IMR-90 (cell line): ENCODE measurements around the gene DOCK7. TPM values are rescaled to one million over a fixed set of nuclear protein-coding genes. Genes with fewer than 3 reads are reported as not detected.

Source experiments
- ATAC-seq: fragments of 200-7000 bp; cut with Tn5 transposase; 2 replicates; pipeline ENCODE4 v1.9.1; 2020; ENCODE audit warnings: low read depth, mild to moderate bottlenecking, moderate library complexity
- BruUV-seq: library from RNA; stranded (reverse); fragments of 400-500 nt; replicated peaks from 2 replicates; lab custom pipeline; 2021; lab: Mats Ljungman, UMichigan
- CTCF ChIA-PET: fragments of 300-600 bp; formaldehyde crosslinking; extraction: SDS; loops from one replicate; lab custom pipeline; 2021; ENCODE audit warnings: antibody characterized with exemption; lab: Yijun Ruan, JAX
- POLR2A ChIA-PET: fragments of 300-600 bp; sonication (Branson Sonifier 250); formaldehyde crosslinking; loops from one replicate; lab custom pipeline; 2022; ENCODE audit warnings: antibody characterized with exemption; ENCODE audit not compliant: unreplicated experiment; lab: Charles Lee
- DNase-seq: peaks from one replicate; pipeline ENCODE4 v3.0.0; 2013
- H2AFZ ChIP-seq: replicated peaks from 2 replicates; pipeline ENCODE3; 2013; ENCODE audit warnings: low read length, mild to moderate bottlenecking; ENCODE audit not compliant: poor library complexity
- H2AK5ac ChIP-seq: 2 replicates; pipeline ENCODE4 v1.6.1; 2013; ENCODE audit warnings: low read depth, low read length, inconsistent platforms
- H2AK9ac ChIP-seq: replicated peaks from 2 replicates; pipeline ENCODE3; 2013; ENCODE audit warnings: mild to moderate bottlenecking, low read depth, low read length, moderate library complexity; ENCODE audit not compliant: poor library complexity
- H2BK120ac ChIP-seq: 2 replicates; pipeline ENCODE4 v1.6.1; 2013; ENCODE audit warnings: low read depth, low read length, inconsistent platforms
- H2BK15ac ChIP-seq: 3 replicates; pipeline ENCODE4 v1.6.1; 2013; ENCODE audit warnings: low read depth, low read length, inconsistent platforms
- H2BK20ac ChIP-seq: 2 replicates; pipeline ENCODE4 v1.6.1; 2013; ENCODE audit warnings: low read depth, mild to moderate bottlenecking, inconsistent platforms, low read length, moderate library complexity
- H2BK5ac ChIP-seq: 2 replicates; pipeline ENCODE4 v1.6.1; 2013; ENCODE audit warnings: mild to moderate bottlenecking, low read depth, low read length, inconsistent platforms; ENCODE audit not compliant: poor library complexity, severe bottlenecking
- H3K14ac ChIP-seq: replicated peaks from 2 replicates; pipeline ENCODE4 v1.6.1; 2013; ENCODE audit warnings: low read depth, low read length, inconsistent platforms
- H3K18ac ChIP-seq: 2 replicates; pipeline ENCODE4 v1.6.1; 2013; ENCODE audit warnings: low read depth, low read length, control low read depth
- H3K23ac ChIP-seq: 2 replicates; pipeline ENCODE4 v1.6.1; 2013; ENCODE audit warnings: low read depth, low read length, inconsistent platforms
- H3K27ac ChIP-seq: 2 replicates; pipeline ENCODE4 v1.5.1; 2013; ENCODE audit warnings: mild to moderate bottlenecking, control low read depth, low read length; ENCODE audit not compliant: insufficient read depth
- H3K27me3 ChIP-seq: 2 replicates; pipeline ENCODE4 v1.6.1; 2013; ENCODE audit warnings: low read length; ENCODE audit not compliant: control insufficient read depth, insufficient read depth
- H3K36me3 ChIP-seq: 2 replicates; pipeline ENCODE4 v1.6.1; 2013; ENCODE audit warnings: low read length, mixed read lengths; ENCODE audit not compliant: control insufficient read depth, insufficient read depth
- H3K4ac ChIP-seq: 2 replicates; pipeline ENCODE4 v1.6.1; 2013; ENCODE audit warnings: low read depth, low read length, inconsistent platforms
- H3K4me1 ChIP-seq: 2 replicates; pipeline ENCODE4 v1.6.1; 2013; ENCODE audit warnings: low read length, mixed read lengths; ENCODE audit not compliant: control insufficient read depth, insufficient read depth
- H3K4me2 ChIP-seq: 2 replicates; pipeline ENCODE4 v1.6.1; 2013; ENCODE audit warnings: low read depth, mild to moderate bottlenecking, control low read depth, low read length, moderate library complexity
- H3K4me3 ChIP-seq: 2 replicates; pipeline ENCODE4 v1.5.1; 2013; ENCODE audit warnings: low read depth, mild to moderate bottlenecking, control low read depth, low read length, moderate library complexity; ENCODE audit not compliant: insufficient read depth
- H3K56ac ChIP-seq: 2 replicates; pipeline ENCODE4 v1.6.1; 2013; ENCODE audit warnings: low read length, inconsistent platforms; ENCODE audit not compliant: insufficient read depth; ENCODE audit errors: extremely low read depth
- H3K79me1 ChIP-seq, 2 experiments: 2 replicates each; pipeline ENCODE4 v1.6.1; 2013; ENCODE audit warnings: low read length in 2 of 2, inconsistent platforms in 1 of 2, low read depth in 1 of 2
- H3K9ac ChIP-seq: 2 replicates; pipeline ENCODE4 v1.6.1; 2013; ENCODE audit warnings: low read depth, low read length, control low read depth
- H3K9me1 ChIP-seq: 2 replicates; pipeline ENCODE4 v1.6.1; 2013; ENCODE audit warnings: low read length, inconsistent platforms; ENCODE audit not compliant: insufficient read depth
- H3K9me3 ChIP-seq: 2 replicates; pipeline ENCODE4 v1.6.1; 2013; ENCODE audit warnings: low read length; ENCODE audit not compliant: control insufficient read depth, insufficient read depth
- H4K20me1 ChIP-seq: 2 replicates; pipeline ENCODE4 v1.6.1; 2013; ENCODE audit warnings: low read length, inconsistent platforms; ENCODE audit not compliant: insufficient read depth
- H4K5ac ChIP-seq: 2 replicates; pipeline ENCODE4 v1.6.1; 2013; ENCODE audit warnings: mild to moderate bottlenecking, low read depth, low read length, control low read depth
- H4K8ac ChIP-seq, 2 experiments: 2 replicates each; pipeline ENCODE4 v1.6.1; 2013; ENCODE audit warnings: low read depth in 2 of 2, low read length in 2 of 2, control low read depth in 1 of 2, inconsistent platforms in 1 of 2
- H4K91ac ChIP-seq: 2 replicates; pipeline ENCODE4 v1.6.1; 2013; ENCODE audit warnings: low read depth, low read length, inconsistent platforms; ENCODE audit not compliant: insufficient read depth
- BHLHE40 ChIP-seq: fragments of 150-350 bp; IDR thresholded peaks from 2 replicates; pipeline ENCODE4 v1.6.1; 2016; ENCODE audit warnings: mild to moderate bottlenecking, low read depth, low read length
- CEBPB ChIP-seq: IDR thresholded peaks from 2 replicates; pipeline ENCODE4 v1.6.1; 2012; ENCODE audit warnings: low read depth, low read length, improper control_type of control experiment
- CHD1 ChIP-seq: IDR thresholded peaks from 2 replicates; pipeline ENCODE4 v1.6.1; 2012; ENCODE audit warnings: low read depth, low read length, improper control_type of control experiment
- FOS ChIP-seq: fragments of 150-350 bp; IDR thresholded peaks from 2 replicates; pipeline ENCODE4 v1.6.1; 2016; ENCODE audit warnings: low read depth, low read length
- MAFK ChIP-seq: IDR thresholded peaks from 2 replicates; pipeline ENCODE4 v1.6.1; 2012; ENCODE audit warnings: low read depth, low read length, improper control_type of control experiment
- MAZ ChIP-seq: IDR thresholded peaks from 2 replicates; pipeline ENCODE4 v1.6.1; 2012; ENCODE audit warnings: low read depth, mild to moderate bottlenecking, low read length, improper control_type of control experiment, moderate library complexity, borderline replicate concordance
- MXI1 ChIP-seq: IDR thresholded peaks from 2 replicates; pipeline ENCODE4 v1.6.1; 2012; ENCODE audit warnings: low read depth, mild to moderate bottlenecking, low read length, moderate library complexity, borderline replicate concordance
- NFE2L2 ChIP-seq: fragments of 150-350 bp; IDR thresholded peaks from 2 replicates; pipeline ENCODE4 v1.6.1; 2016; ENCODE audit warnings: low read depth, mild to moderate bottlenecking, low read length
- POLR2A ChIP-seq: IDR thresholded peaks from 2 replicates; pipeline ENCODE4 v1.6.1; 2012; ENCODE audit warnings: mild to moderate bottlenecking, low read depth, low read length
- RAD21 ChIP-seq: IDR thresholded peaks from 2 replicates; pipeline ENCODE4 v1.6.1; 2012; ENCODE audit warnings: low read length, improper control_type of control experiment
- RCOR1 ChIP-seq: IDR thresholded peaks from 2 replicates; pipeline ENCODE4 v1.6.1; 2012; ENCODE audit warnings: mild to moderate bottlenecking, low read length, improper control_type of control experiment; ENCODE audit not compliant: insufficient replicate concordance
- RFX5 ChIP-seq: IDR thresholded peaks from 2 replicates; pipeline ENCODE4 v1.8.0; 2012; ENCODE audit warnings: low read depth, mild to moderate bottlenecking, low read length, moderate library complexity
- SMC3 ChIP-seq: fragments of 150-350 bp; IDR thresholded peaks from 2 replicates; pipeline ENCODE4 v1.6.1; 2016; ENCODE audit warnings: low read depth, mild to moderate bottlenecking, antibody characterized with exemption, low read length, moderate library complexity
- WGBS, 2 experiments: methylation state at CpG; one replicate each; pipeline versions ENCODE4 v1.1.5 to v1.1.7; 2013; ENCODE audit warnings: missing lambda C conversion rate in 2 of 2; ENCODE audit not compliant: insufficient read length in 1 of 2; ENCODE audit errors: extremely low coverage in 2 of 2; 5-methylcytosine and 5-hydroxymethylcytosine counted together
- dilution Hi-C: fragments of 300-500 bp; cut with HindIII; formaldehyde crosslinking; loops from one replicate; pipeline ENCODE4 v1.14.3; 2018; ENCODE audit warnings: low sequenced_read_pairs; ENCODE audit not compliant: unreplicated experiment
- in situ Hi-C: fragments of 300-500 bp; cut with MboI; formaldehyde crosslinking; loops from 3 replicates; pipeline ENCODE4 v1.14.3; 2019; ENCODE audit warnings: low sequenced_read_pairs, inconsistent platforms, mixed read lengths
- intact Hi-C: fragments of 100-400 bp; cut with micrococcal nuclease; formaldehyde crosslinking; loops from 2 replicates; pipeline ENCODE4 v1.10.0; 2022
- polyA plus RNA-seq, 3 experiments: library from polyadenylated mRNA; depleted of rRNA; stranded (reverse); fragments of >200 nt; gene quantifications; 2 replicates each; pipeline ENCODE4 v1.2.3, GENCODE V29; 2012; ENCODE audit warnings: low replicate concordance in 1 of 3
- total RNA-seq: library from RNA; depleted of rRNA; stranded (reverse); fragments of >200 nt; gene quantifications from 2 replicates; pipeline ENCODE4 v1.2.3, GENCODE V29; 2012
- TF ChIP-seq, protein P1 (sequence below): fragments of 150-350 bp; IDR thresholded peaks from 2 replicates; pipeline ENCODE4 v1.6.1; 2017; ENCODE audit warnings: mild to moderate bottlenecking, antibody characterized with exemption, low read length, low read depth
- TF ChIP-seq, protein P2 (sequence below): fragments of 150-350 bp; IDR thresholded peaks from 2 replicates; pipeline ENCODE4 v1.6.1; 2016; ENCODE audit warnings: low read depth, mild to moderate bottlenecking, low read length, moderate library complexity, borderline replicate concordance
- TF ChIP-seq, protein P3 (sequence below): conservative IDR thresholded peaks from 2 replicates; pipeline ENCODE4 v1.5.1; 2012; ENCODE audit warnings: mild to moderate bottlenecking, low read depth, low read length, improper control_type of control experiment

Gene DOCK7
- total and polyA plus RNA-seq, 2 of the 4 experiments (the other 2 are of a cell fraction): 38.0 to 97.7 TPM

DNA sequence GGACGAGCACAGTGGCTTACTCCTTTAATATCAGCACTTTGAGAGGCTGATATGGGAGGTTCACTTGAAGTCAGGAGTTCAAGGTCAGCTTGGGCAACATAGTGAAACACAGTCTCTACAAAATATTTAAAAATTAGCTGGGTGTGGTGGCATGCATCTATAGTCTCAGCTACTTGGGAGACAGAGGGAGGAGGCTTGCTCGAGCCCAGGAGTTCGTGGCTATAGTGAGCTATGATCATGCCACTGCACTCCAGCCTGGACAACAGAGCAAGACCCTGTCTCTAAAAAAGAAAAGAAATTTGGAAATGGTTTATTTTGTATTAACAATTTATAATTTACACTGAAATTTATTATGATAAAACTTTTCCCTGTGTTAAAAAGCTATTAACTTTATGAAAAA is 92.5 kb downstream of the DOCK7 start:
- CTCF ChIA-PET: no interaction called here
- no CpG with 5 or more reads among the region's 3 CpGs for WGBS, 2 experiments
- Histone ChIP-seq H4K91ac (no peak overlapping the region), H3K36me3 (0 out of 2 replicates have a peak, but pooled peaks cover 2% of the 10 kb centered on the region), H2BK20ac (no peak overlapping the region), H3K9me3 (no peaks in the 10 kb centered on the region), H2AK9ac (no peak overlapping the region), H4K8ac (no peak overlapping the region), H3K4me3 (no peak overlapping the region), H3K27ac (no peak overlapping the region), H2AFZ (no peak overlapping the region), H2BK15ac (no peak overlapping the region), H3K4me1 (peaks cover 3% of the 10 kb centered on the region; the same call in 1 of the 2 replicates), H3K9me1 (0 out of 2 replicates have a peak, but pooled peaks cover 2% of the 10 kb centered on the region), H3K23ac (no peak overlapping the region), H3K79me1 (peaks cover 20 to 23% of the 10 kb centered on the region in 2 experiments), H3K18ac (no peak overlapping the region; the same call in 1 of the 2 replicates), H2BK5ac (no peak overlapping the region), H3K27me3 (no peaks in the 10 kb centered on the region), H2BK120ac (peak overlapping the region; percentile 18; the same call in 1 of the 2 replicates), H4K20me1 (no peaks in the 10 kb centered on the region), H3K56ac (no peak overlapping the region), H3K4ac (no peak overlapping the region), H2AK5ac (no peak overlapping the region), H3K14ac (no peak overlapping the region), H3K9ac (no peak overlapping the region), H4K5ac (no peak overlapping the region), H3K4me2 (no peak overlapping the region)
- TF ChIP-seq CHD1: no peak
- no peak for TF ChIP-seq SMC3
- TF ChIP-seq RAD21: no peak
- TF ChIP-seq NFE2L2: no peak
- no peak for TF ChIP-seq POLR2A
- TF ChIP-seq, protein P1, sequence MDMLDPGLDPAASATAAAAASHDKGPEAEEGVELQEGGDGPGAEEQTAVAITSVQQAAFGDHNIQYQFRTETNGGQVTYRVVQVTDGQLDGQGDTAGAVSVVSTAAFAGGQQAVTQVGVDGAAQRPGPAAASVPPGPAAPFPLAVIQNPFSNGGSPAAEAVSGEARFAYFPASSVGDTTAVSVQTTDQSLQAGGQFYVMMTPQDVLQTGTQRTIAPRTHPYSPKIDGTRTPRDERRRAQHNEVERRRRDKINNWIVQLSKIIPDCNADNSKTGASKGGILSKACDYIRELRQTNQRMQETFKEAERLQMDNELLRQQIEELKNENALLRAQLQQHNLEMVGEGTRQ: no peak
- TF ChIP-seq, protein P2, sequence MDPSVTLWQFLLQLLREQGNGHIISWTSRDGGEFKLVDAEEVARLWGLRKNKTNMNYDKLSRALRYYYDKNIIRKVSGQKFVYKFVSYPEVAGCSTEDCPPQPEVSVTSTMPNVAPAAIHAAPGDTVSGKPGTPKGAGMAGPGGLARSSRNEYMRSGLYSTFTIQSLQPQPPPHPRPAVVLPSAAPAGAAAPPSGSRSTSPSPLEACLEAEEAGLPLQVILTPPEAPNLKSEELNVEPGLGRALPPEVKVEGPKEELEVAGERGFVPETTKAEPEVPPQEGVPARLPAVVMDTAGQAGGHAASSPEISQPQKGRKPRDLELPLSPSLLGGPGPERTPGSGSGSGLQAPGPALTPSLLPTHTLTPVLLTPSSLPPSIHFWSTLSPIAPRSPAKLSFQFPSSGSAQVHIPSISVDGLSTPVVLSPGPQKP: no peak
- no peak for TF ChIP-seq RCOR1
- TF ChIP-seq BHLHE40: no peak
- no peak for TF ChIP-seq MAFK
- TF ChIP-seq CEBPB: no peak
- no peak for TF ChIP-seq MAZ
- no peak for TF ChIP-seq RFX5
- TF ChIP-seq MXI1: no peak
- TF ChIP-seq FOS: no peak
- TF ChIP-seq, protein P3, sequence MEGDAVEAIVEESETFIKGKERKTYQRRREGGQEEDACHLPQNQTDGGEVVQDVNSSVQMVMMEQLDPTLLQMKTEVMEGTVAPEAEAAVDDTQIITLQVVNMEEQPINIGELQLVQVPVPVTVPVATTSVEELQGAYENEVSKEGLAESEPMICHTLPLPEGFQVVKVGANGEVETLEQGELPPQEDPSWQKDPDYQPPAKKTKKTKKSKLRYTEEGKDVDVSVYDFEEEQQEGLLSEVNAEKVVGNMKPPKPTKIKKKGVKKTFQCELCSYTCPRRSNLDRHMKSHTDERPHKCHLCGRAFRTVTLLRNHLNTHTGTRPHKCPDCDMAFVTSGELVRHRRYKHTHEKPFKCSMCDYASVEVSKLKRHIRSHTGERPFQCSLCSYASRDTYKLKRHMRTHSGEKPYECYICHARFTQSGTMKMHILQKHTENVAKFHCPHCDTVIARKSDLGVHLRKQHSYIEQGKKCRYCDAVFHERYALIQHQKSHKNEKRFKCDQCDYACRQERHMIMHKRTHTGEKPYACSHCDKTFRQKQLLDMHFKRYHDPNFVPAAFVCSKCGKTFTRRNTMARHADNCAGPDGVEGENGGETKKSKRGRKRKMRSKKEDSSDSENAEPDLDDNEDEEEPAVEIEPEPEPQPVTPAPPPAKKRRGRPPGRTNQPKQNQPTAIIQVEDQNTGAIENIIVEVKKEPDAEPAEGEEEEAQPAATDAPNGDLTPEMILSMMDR: no peak
- in situ Hi-C loops: no loop called here
- dilution Hi-C loops: no loop called here
- DNase-seq (no peak), ATAC-seq (no peak)
- POLR2A ChIA-PET: no interaction called here
- no TSS peak for BruUV-seq
- intact Hi-C loops: no loop called here
